ENCODE data around the gene PLN.

Gene PLN

DNA sequence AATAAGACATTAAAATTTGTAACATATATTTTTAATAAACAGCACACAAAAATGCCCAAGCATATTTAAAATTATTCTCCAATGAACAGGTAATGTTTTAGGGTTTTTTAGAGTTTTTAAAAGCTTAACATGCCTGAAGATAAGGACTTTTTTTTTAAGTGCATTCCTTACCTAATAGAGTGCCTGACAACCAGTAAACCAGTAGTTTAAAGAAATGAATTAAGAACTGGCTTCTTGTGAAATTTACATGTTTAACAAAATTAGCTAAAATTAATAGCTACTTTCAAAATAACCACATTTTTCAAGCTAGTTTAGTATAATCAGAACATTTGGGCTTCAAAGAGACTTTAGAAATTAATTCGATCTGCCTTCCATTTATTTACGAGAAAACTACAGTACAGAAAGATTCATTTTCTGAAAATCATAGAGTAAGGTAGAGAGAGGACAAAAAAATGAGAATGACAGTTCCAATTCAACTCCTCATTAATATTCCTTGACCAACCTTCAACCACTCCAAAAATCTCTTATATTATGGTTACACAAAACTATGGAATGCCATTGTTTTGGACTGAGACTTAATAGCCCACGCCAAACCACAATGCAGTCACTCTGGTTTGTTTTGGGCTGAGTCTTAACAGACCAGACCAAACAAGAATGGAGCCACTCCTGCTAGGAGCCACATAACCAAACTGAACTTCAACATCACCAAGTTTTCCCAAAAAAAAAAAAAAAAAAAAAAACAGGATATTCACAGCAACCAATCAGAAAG is 5.7 kb upstream of the PLN start:
- no peak for DNase-seq

DNA sequence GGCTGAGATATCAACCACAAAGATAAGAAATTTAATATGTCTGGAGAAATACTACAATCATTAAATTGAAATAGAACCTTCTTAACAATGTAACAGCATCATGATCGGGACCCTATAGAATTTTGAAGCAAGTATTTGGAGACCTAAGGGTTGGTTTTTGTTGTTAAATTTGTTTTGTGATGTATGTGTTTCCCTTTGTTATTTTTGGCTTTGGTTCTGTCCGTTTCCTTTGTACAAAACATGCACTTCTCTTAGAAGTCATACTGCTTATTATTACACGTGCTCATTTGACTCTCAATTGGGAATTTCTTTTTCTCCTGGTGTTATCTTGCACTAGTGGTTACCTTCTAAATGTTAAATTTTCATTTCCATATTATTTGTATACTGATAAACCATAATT is 4.0 kb upstream of the PLN start:
- peak in 1 of 2 experiments; percentile 15 for DNase-seq

DNA sequence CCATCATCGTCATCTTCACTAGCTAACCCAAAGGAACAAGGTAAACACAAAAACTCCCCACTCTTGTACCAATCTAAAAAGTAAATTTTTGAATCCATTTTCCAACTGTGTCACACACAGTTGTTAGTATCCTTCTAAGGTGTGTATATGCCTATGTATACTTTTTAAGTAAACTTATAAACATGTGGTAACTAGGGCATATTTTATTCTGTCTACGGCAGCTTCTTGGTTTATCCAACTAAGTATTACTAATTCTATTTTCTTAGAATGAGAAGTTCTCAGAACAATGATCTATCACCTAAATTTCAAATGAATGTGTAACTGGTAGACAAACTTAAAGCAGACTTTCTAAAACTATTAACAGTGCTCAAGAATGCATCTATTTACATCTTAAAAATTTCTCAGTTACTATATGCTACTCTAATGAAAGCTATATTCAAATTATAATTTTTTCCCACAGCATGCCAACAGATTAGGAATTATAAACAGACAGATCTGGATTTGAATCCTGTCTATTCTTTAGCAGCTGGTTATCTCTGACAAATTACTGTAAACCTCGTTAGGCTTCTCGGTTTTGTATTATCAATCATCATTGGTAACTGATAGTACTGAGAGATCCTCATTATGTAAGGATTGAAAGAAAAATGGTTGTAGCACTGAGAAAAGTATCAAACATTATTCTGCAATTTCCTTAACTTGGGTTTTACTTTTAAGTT is 1.8 kb upstream of the PLN start:
- DNase-seq, result no peak

- DNase-seq, result no peak
Measured at GRCh38 chr6:118546880-118547218, 1.2 kb upstream of the PLN start.

GRCh38 chr6:118548613-118549012 is 517 bp downstream of the PLN start:
- DNase-seq, result peak; percentile 18 to 55

- peak; percentile 18 to 72 for DNase-seq
Measured at GRCh38 chr6:118551063-118552053, 3.3 kb downstream of the PLN start.

DNA sequence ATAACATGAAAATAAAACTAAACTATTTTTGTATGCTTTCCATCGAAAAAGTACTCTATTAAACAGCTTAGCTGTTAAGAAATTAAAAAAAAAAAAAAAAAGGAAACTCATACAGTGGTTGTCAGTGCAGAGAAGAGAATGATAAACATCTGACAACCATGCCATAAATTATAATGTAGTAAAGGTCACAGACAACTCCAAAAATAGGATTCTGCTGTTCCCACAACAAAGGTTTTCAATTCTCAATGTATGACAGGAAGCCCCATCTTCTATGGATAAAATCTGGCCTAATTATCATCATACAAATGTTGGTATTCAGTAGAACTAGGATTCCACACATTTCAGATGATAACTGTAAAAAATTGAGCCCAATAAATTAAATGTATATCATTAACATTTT is 5.0 kb downstream of the PLN start:
- no peak for DNase-seq

DNA sequence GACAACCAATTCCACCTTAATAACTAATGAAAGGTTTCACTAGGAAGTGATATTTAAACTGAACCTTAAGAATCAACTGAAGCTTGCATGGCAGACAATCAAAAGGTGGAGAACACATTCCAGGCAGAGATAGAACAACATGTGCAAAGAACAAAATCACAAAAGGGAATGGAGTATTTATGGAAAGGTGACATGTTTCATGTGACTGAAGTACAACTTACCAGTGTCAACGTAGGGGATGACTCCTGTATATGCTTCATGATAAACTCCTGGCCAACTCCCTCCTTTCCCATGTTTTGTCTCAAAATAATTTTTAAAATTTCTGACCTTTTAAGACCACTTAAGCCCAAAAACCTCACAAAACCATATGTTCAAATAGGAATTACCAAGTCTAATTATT is 6.6 kb downstream of the PLN start:
- no peak for DNase-seq

DNA sequence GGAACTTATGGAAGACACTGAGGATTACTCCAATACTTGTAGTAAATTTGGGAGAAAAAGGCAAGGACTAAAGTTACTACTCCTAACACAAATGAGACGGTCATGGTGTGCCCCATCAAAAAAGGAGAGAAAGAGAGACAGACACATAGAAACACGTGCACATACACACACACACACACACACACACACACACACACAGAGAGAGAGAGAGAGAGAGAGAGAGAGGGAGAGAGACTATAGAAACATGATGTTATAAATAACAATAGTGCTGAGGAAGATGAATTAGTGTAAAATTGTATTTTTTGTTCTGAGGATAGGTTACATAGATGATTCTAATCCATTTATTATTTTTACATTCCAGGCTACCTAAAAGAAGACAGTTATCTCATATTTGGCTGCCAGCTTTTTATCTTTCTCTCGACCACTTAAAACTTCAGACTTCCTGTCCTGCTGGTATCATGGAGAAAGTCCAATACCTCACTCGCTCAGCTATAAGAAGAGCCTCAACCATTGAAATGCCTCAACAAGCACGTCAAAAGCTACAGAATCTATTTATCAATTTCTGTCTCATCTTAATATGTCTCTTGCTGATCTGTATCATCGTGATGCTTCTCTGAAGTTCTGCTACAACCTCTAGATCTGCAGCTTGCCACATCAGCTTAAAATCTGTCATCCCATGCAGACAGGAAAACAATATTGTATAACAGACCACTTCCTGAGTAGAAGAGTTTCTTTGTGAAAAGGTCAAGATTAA is 10.5 kb downstream of the PLN start:
- DNase-seq, result no peak

DNA sequence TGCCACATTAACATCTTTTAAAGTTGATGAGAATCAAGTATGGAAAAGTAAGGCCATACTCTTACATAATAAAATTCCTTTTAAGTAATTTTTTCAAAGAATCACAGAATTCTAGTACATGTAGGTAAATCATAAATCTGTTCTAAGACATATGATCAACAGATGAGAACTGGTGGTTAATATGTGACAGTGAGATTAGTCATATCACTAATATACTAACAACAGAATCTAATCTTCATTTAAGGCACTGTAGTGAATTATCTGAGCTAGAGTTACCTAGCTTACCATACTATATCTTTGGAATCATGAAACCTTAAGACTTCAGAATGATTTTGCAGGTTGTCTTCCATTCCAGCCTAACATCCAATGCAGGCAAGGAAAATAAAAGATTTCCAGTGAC is 11.6 kb downstream of the PLN start:
- no peak for DNase-seq

GRCh38 chr6:118562248-118562647 is 14.2 kb downstream of the PLN start:
- DNase-seq, result no peak

DNA sequence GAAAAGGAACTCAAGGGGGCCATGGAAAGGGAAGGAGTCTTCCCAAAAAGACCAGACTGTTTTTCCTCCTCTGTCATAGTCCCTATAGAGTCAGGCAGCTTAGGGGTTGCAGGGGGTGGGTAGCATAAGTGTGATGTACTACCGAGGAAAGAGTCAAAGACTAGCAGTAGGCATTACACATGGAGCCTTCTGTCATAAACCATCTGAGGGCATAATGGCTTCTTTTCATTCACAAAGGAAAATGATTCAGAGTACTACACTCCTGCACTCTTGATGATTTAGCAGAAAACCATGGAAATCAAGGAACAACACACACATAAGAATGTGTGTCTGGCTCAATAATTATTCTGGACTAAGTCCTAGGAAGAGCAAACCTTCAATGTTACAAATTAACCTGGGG is 14.9 kb downstream of the PLN start:
- DNase-seq, result no peak

DNA sequence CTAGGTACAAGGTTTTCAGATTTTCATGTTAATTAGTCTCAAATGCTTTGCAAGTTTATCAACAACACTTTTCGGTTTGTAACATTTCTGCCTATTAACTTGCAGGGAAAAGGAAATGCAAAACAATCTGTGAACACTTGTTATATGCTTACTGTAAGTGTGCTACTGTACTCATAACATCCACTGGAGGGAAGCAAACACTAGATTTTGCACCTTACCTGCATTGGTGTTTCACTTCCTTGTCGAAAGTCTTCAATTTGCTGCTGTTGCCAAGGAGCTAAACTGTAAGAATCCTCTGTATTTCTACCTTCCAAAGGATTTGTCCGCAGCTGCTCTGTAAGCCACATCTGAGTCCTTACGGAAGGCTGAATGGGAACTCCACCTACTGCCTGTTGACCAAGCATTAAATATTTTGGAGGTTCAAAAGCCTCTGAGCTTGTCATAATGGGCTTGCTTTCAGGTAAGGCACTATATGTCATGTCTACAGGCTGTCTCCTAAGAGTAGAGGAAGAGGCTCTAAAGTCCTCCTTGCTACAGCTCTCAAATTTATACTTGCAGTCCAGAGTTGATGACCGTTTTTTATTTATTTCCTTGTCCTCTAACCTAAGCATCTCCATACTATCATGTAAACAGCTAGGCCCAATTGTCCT is 17.3 kb downstream of the PLN start:
- peak; percentile 67 to 70 for DNase-seq

DNA sequence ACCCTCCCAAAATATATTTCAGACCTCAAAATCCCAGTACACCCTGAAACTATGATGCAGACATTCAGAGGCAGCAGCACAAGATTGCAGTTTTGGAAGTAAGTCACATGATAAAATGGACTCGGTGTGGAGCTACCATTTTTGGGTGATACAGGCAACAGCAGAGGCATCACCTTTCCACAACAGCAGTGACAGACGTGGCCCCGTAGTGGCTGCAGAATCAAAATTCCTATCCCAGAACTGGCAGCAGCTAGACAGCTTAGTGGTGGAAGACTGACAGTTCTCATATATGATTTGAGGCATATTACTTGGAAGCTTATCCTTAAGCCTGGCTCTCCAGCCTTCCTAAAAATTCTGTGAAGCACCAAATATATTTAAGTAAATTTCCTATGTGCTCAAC is 19.9 kb downstream of the PLN start:
- DNase-seq, result no peak

DNA sequence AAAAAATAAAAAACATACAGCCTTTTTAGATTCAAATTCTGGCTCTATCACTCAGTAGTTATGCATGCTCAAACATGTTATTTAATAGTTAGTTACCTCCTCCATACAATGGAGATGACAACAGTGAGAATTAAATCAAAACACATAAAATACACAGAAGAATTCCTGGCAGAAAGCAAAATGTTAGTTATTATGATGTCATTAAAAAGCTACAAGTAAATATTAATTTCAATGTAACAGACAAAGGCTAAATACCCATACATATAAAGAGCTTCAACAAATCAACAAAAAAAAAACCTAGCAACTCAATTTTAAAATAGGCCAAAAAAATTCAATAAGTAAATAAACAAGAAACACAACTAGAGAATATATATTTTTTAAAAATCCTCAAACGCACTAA is 21.4 kb downstream of the PLN start:
- DNase-seq, result no peak

DNA sequence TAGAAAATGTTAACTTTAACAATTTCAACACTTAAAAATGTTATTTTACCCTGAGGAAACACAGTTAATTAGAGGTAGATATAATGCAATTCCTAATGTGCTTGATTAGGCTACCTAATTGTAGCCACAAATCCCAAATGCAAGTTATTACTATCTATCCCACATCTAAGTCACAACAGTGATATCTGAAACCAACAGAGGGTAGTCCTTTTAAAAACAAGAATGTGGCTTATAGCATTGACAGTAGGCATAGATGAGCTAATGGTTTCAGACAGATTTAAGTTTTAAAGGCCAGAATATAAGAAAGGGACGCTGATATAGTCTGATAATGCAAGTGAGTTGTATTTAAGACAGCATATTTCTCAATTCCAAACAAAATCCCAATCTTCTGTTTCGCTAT is 23.0 kb downstream of the PLN start:
- DNase-seq, result no peak

DNA sequence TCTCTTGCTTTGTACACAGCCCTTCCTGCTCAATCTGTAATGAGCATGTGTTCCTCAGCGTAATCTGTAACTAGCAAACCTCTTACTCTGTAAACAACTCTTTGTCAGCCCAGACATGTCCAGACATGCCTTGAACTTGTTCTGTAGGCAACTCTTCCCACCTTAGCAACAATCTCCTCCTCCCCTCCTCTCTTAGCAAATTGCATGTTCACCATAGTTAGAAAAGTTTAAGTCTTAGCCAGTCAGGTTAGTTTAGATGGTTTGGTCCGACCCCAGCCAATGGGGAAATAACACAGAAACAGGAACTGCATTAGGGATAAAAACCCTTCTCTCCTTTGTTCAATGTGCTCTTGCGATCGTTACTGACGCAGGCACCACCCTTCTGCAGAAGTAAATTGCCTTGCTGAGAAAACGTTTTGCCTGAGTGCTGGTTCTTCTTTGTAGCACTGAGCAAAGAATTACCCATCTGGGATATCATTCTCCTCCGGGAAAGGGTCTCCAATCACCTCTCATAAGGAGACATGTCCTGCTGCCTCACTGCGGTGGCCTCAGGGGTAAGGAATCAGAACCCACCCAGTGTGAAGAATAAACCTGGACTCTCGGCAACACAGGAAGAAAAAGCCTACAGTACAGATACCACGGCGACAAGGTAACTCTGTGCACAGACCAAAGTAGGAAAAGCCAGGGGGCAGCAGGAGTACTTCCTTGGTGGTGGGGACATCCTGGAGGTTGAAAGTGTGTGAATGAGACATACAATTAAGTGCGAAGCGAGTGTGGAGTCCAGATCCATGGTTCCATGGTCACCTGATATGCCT is 26.2 kb downstream of the PLN start:
- DNase-seq, result no peak

GRCh38 chr6:118577972-118578371 is 29.9 kb downstream of the PLN start:
- DNase-seq, result no peak

DNA sequence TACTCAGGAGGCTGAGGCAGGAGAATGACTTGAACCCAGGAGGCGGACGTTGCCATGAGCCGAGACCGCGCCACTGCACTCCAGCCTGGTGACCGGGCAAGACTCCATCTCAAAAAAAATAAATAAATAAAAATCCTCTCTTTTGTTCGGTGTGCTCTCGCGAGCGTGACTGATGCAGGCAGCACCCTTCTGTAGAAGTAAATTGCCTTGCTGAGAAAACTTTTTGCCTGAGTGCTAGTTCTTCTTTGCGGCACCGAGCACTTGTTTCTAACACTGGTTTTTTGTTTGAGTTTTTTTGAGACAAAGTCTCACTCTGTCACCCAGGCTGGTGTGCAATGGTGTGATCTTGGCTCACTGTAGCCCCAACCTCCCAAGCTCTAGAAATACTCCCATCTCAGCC is 30.5 kb downstream of the PLN start:
- DNase-seq, result no peak

DNA sequence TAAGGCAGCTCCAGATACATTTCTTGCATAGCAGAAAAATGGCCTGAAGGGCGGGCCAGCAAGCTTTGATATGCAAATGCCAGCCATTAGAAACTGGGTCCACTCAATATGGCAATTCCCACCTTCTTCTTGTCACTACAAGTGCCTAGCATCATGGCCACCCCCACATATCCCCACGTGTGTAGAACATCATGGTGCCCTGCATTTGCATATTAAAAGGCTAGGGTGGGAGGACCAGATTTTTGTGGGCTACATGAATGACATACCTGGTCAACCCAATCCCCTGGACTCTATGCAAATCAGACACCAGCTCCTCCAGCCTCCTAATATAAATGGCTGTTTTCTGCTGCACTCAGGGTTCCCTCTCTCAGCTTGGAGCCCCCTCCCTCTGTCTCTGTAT is 31.7 kb downstream of the PLN start:
- DNase-seq, result peak in 1 of 2 experiments; percentile 4

Measured in NCI-H526 (cell line).